GM19043 (cell line): ENCODE results near the gene CACNA1D.
A peak's percentile ranks its signal among the peaks of the same experiment; 100 is the strongest.

Experiments
- ATAC-seq: cut with Tn5 transposase; IDR thresholded peaks from one replicate; pipeline ENCODE4 v1.9.1; 2021; ENCODE audit warnings: low read depth; ENCODE audit not compliant: unreplicated experiment

CACNA1D gene

GRCh38 chr3:53800041-53800906 is 305.9 kb downstream of the CACNA1D start:
- ATAC-seq: no peak

- ATAC-seq: no peak
Measured at GRCh38 chr3:53801319-53801718, 306.9 kb downstream of the CACNA1D start.

- ATAC-seq: no peak
Measured at GRCh38 chr3:53802256-53802880, 308.0 kb downstream of the CACNA1D start.

GRCh38 chr3:53803124-53803815 is 308.9 kb downstream of the CACNA1D start:
- ATAC-seq: no peak

- no peak for ATAC-seq
Measured at GRCh38 chr3:53803816-53804695, 309.6 kb downstream of the CACNA1D start.

- ATAC-seq: peak; percentile 82
Measured at GRCh38 chr3:53804697-53805462, 310.5 kb downstream of the CACNA1D start.

GRCh38 chr3:53805463-53806159 is 311.2 kb downstream of the CACNA1D start:
- no peak for ATAC-seq

GRCh38 chr3:53806182-53807116 is 312.0 kb downstream of the CACNA1D start:
- no peak for ATAC-seq

- no peak for ATAC-seq
Measured at GRCh38 chr3:53807117-53807810, 312.9 kb downstream of the CACNA1D start.

- ATAC-seq: no peak
Measured at GRCh38 chr3:53808496-53808895, 314.1 kb downstream of the CACNA1D start.

GRCh38 chr3:53809267-53809666 is 314.9 kb downstream of the CACNA1D start:
- no peak for ATAC-seq

- no peak for ATAC-seq
Measured at GRCh38 chr3:53809764-53810400, 315.5 kb downstream of the CACNA1D start.

GRCh38 chr3:53811143-53811927 is 316.9 kb downstream of the CACNA1D start:
- ATAC-seq: no peak

- no peak for ATAC-seq
Measured at GRCh38 chr3:53812434-53812833, 318.0 kb downstream of the CACNA1D start.

GRCh38 chr3:53813229-53813628 is 318.8 kb downstream of the CACNA1D start:
- no peak for ATAC-seq

GRCh38 chr3:53813876-53814275 is 319.5 kb downstream of the CACNA1D start:
- no peak for ATAC-seq
